HG03095 (cell line): ENCODE data around the gene C4A.
A peak's percentile ranks its signal among the peaks of the same experiment; 100 is the strongest.
"Not testable (repeated sequence)": the region's sequence is repeated elsewhere in the genome, so short reads cannot be mapped to it uniquely, and the experiment has no call there.

Source experiments
- ATAC-seq: cut with Tn5 transposase; IDR thresholded peaks from one replicate; pipeline ENCODE4 v1.9.1; 2021; ENCODE audit warnings: moderate library complexity; ENCODE audit not compliant: unreplicated experiment

C4A gene

GRCh38 chr6:31958741-31959739 lies 22.8 kb upstream of the C4A start, which contains the start of the genes NELFE and SKIC2:
Gene NELFE, minus strand, starts transcription at chr6:31958971. Its CDS starts 525 bp downstream, at chr6:31958446.
Gene SKIC2, plus strand, starts transcription at chr6:31959175. Its CDS starts 18 bp downstream, at chr6:31959193.
- ATAC-seq: peak; percentile 85

- ATAC-seq: no peak
These were observed 20.2 kb upstream of the C4A start for GRCh38 chr6:31961616-31962015.

- ATAC-seq: no peak
These were observed 17.9 kb upstream of the C4A start for GRCh38 chr6:31963921-31964320.

- ATAC-seq: no peak
These were observed 16.2 kb upstream of the C4A start for GRCh38 chr6:31965700-31966099.

GRCh38 chr6:31966506-31966905 lies 15.4 kb upstream of the C4A start:
- ATAC-seq: no peak

GRCh38 chr6:31966997-31967925 lies 14.6 kb upstream of the C4A start:
- no peak for ATAC-seq

- no peak for ATAC-seq
These were observed 13.9 kb upstream of the C4A start for GRCh38 chr6:31967926-31968320.

- ATAC-seq: no peak
These were observed 13.5 kb upstream of the C4A start for GRCh38 chr6:31968326-31968725.

- no peak for ATAC-seq
These were observed 12.8 kb upstream of the C4A start for GRCh38 chr6:31968791-31969711.

GRCh38 chr6:31969712-31970603 lies 11.9 kb upstream of the C4A start:
- ATAC-seq: no peak

GRCh38 chr6:31970604-31971271 lies 11.1 kb upstream of the C4A start:
- ATAC-seq: no peak

GRCh38 chr6:31971279-31971992 lies 10.4 kb upstream of the C4A start:
- peak; percentile 1 for ATAC-seq

GRCh38 chr6:31971993-31972708 lies 9.7 kb upstream of the C4A start, which contains the start of gene DXO:
Gene DXO, minus strand, starts transcription at chr6:31972138. Its CDS starts 463 bp downstream, at chr6:31971675.
- ATAC-seq: peak; percentile 74

GRCh38 chr6:31972709-31973350 lies 9.0 kb upstream of the C4A start:
- ATAC-seq: peak; percentile 4

- ATAC-seq: not testable (repeated sequence)
These were observed 5.8 kb upstream of the C4A start for GRCh38 chr6:31976065-31976464.

GRCh38 chr6:31977816-31978431 lies 3.9 kb upstream of the C4A start:
- ATAC-seq: no peak
